A673 (cell line): ENCODE data around the gene GALNT7. TPM values are rescaled to one million over a fixed set of nuclear protein-coding genes. Genes with fewer than 3 reads are reported as not detected.

ENCODE experiments used
- BruUV-seq: library from RNA; stranded (reverse); fragments of 400-500 nt; replicated peaks from 2 replicates; lab custom pipeline; 2021; lab: Mats Ljungman, UMichigan
- CTCF ChIA-PET: fragments of 300-600 bp; sonication (Branson Sonifier 250); formaldehyde crosslinking; loops from one replicate; lab custom pipeline; 2022; ENCODE audit warnings: antibody characterized with exemption; lab: Charles Lee
- POLR2A ChIA-PET: fragments of 300-600 bp; sonication (Branson Sonifier 250); formaldehyde crosslinking; loops from one replicate; lab custom pipeline; 2022; ENCODE audit warnings: antibody characterized with exemption; ENCODE audit not compliant: low non-redundant PET; lab: Charles Lee
- DNase-seq: peaks from one replicate; pipeline ENCODE4 v3.0.0-alpha.2; 2015; ENCODE audit warnings: low spot score
- H3K27ac ChIP-seq: fragments of 200-600 bp; sonication (generic); 2 replicates; pipeline ENCODE4 v1.5.1; 2016; ENCODE audit warnings: mixed run types, low read depth, mild to moderate bottlenecking, mixed read lengths, antibody characterized with exemption, low read length; ENCODE audit not compliant: poor library complexity, severe bottlenecking
- H3K27me3 ChIP-seq: fragments of 200-600 bp; sonication (generic); replicated peaks from 2 replicates; pipeline ENCODE4 v1.6.1; 2017; ENCODE audit warnings: mixed run types, low read depth, mild to moderate bottlenecking, mixed read lengths, antibody characterized with exemption, low read length; ENCODE audit not compliant: insufficient read depth, poor library complexity
- H3K36me3 ChIP-seq: fragments of 200-600 bp; sonication (generic); 2 replicates; pipeline ENCODE4 v1.6.1; 2016; ENCODE audit warnings: mixed run types, mild to moderate bottlenecking, mixed read lengths, antibody characterized with exemption, low read length; ENCODE audit not compliant: insufficient read depth, poor library complexity, severe bottlenecking
- H3K4me1 ChIP-seq: fragments of 200-600 bp; sonication (generic); 2 replicates; pipeline ENCODE4 v1.6.1; 2017; ENCODE audit warnings: mixed run types, mild to moderate bottlenecking, mixed read lengths, antibody characterized with exemption, low read length; ENCODE audit not compliant: insufficient read depth, poor library complexity, severe bottlenecking
- H3K4me3 ChIP-seq: fragments of 200-600 bp; sonication (generic); 2 replicates; pipeline ENCODE4 v1.5.1; 2016; ENCODE audit warnings: low read depth, mixed run types, mild to moderate bottlenecking, mixed read lengths, low read length; ENCODE audit not compliant: poor library complexity, severe bottlenecking
- H3K9me3 ChIP-seq: fragments of 200-600 bp; sonication (generic); 2 replicates; pipeline ENCODE4 v1.6.1; 2016; ENCODE audit warnings: mixed run types, low read depth, mild to moderate bottlenecking, mixed read lengths, antibody characterized with exemption, low read length; ENCODE audit not compliant: poor library complexity, severe bottlenecking
- EZH2 ChIP-seq: fragments of 200-600 bp; sonication (generic); IDR thresholded peaks from 2 replicates; pipeline ENCODE4 v1.6.1; 2017; ENCODE audit warnings: borderline replicate concordance, low read depth, mild to moderate bottlenecking, mixed read lengths, antibody characterized with exemption, low read length; ENCODE audit not compliant: poor library complexity, severe bottlenecking
- intact Hi-C: fragments of 100-400 bp; cut with micrococcal nuclease; formaldehyde crosslinking; loops from one replicate; pipeline ENCODE4 v1.10.0; 2022; ENCODE audit not compliant: unreplicated experiment
- total RNA-seq: library from RNA; stranded (reverse); gene quantifications from 2 replicates; pipeline ENCODE4 v1.2.3, GENCODE V29; 2021
- TF ChIP-seq, protein P1 (sequence below): fragments of 300-800, 200-600 bp; sonication (generic); conservative IDR thresholded peaks from 2 replicates; pipeline ENCODE4 v1.5.1; 2017; ENCODE audit warnings: low read depth, mild to moderate bottlenecking, antibody characterized with exemption, low read length, moderate library complexity, mixed read lengths

Gene GALNT7
- total RNA-seq, 1 experiment from 2014 or later: 89.7 TPM

DNA sequence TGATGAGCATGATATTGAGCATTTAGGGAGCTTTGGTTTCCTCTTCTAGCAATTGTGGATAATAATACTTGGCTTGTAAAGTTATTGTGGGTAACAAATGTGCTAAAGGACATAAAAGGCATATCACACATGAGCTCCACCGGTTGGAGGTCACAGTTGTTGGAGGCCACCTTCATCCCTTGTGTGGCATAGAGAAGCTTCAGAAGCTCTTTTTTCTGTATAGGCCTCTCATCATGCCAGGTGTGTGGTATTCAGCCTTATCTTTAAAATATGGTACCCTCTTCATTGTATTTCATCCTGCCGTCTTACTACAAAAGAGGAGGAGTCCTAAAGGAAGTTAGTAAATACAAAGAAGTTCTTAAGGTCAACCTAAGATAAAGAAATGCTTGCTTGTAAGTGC is 99.1 kb downstream of the GALNT7 start:
- ChIA-PET CTCF (no interaction called here), POLR2A (no interaction called here)
- no peak for DNase-seq
- BruUV-seq: no TSS peak
- Histone ChIP-seq H3K4me1 (peaks cover 81% of the 10 kb centered on the region), H3K27me3 (no peaks in the 10 kb centered on the region), H3K4me3 (no peak overlapping the region), H3K36me3 (no peaks in the 10 kb centered on the region), H3K27ac (no peak overlapping the region), H3K9me3 (no peaks in the 10 kb centered on the region)
- intact Hi-C loops: no loop called here
- TF ChIP-seq, protein P1, sequence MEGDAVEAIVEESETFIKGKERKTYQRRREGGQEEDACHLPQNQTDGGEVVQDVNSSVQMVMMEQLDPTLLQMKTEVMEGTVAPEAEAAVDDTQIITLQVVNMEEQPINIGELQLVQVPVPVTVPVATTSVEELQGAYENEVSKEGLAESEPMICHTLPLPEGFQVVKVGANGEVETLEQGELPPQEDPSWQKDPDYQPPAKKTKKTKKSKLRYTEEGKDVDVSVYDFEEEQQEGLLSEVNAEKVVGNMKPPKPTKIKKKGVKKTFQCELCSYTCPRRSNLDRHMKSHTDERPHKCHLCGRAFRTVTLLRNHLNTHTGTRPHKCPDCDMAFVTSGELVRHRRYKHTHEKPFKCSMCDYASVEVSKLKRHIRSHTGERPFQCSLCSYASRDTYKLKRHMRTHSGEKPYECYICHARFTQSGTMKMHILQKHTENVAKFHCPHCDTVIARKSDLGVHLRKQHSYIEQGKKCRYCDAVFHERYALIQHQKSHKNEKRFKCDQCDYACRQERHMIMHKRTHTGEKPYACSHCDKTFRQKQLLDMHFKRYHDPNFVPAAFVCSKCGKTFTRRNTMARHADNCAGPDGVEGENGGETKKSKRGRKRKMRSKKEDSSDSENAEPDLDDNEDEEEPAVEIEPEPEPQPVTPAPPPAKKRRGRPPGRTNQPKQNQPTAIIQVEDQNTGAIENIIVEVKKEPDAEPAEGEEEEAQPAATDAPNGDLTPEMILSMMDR: no peak
- no peak for TF ChIP-seq EZH2

DNA sequence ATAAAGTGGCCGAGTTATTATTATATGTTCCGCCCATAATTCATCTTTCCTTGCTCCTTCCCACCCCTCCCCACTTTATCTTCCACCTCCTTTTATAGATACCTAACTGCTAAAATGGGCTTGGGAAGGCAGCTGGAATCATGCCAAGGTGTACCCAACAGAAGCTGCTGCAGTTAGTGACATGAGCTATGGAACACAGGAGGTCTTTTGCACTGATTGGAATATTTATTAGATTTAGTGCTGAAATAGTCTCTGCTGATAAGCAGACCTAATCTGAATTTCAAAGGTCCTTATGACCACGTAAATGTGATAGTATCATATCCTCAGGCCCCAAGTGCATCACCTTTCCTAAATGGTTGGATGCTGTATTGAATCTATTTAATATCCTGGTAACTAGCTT is 100.7 kb downstream of the GALNT7 start:
- ChIA-PET POLR2A (no interaction called here), CTCF (no interaction called here)
- H3K27ac ChIP-seq: no peak overlapping the region
- DNase-seq: no peak
- TF ChIP-seq EZH2: no peak
- TF ChIP-seq, protein P1: no peak
- no peak overlapping the region for H3K4me3 ChIP-seq
- H3K4me1 ChIP-seq: peaks cover 76% of the 10 kb centered on the region
- peaks cover 5% of the 10 kb centered on the region for H3K9me3 ChIP-seq
- BruUV-seq: no TSS peak
- intact Hi-C loops: no loop called here
- H3K36me3 ChIP-seq: no peaks in the 10 kb centered on the region
- no peaks in the 10 kb centered on the region for H3K27me3 ChIP-seq

DNA sequence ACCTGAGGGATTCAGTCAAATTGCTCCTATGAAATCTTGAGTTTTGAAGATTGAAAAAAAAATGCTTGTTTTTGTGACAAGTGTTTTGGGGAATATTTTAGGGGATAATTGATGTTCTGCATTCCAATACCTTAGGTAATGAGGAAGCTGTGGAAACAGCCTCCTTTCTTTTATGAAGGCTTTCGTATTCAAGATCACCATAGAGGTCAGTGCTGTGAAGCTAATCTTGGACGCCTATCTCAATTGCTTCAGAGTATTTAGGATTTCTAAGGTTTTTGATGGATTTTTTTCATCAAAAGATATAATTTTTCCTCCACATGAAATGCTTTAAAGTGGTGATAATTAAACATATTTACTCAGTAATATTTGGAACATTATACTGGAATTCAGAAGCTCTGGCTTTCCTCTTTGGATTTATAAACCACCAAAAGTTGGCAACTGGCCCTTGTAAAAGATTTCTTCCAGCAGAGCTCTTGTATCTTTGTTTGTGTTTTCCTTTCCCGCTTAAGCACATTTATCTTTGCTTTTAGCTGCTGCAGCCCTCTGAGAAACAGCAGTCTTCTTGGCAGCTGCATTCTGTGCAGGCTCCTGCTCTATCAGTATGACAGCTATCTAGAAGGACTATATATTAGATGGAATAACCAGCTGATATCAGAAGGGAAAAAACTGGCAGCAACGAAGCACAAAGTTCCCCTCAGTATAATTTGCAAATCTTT is 101.9 kb downstream of the GALNT7 start:
- TF ChIP-seq, protein P1: no peak
- no peak for TF ChIP-seq EZH2
- Histone ChIP-seq H3K27ac (peak overlapping the region; percentile 70), H3K4me3 (no peak overlapping the region), H3K36me3 (peaks cover 7% of the 10 kb centered on the region), H3K27me3 (no peaks in the 10 kb centered on the region), H3K9me3 (peaks cover 14% of the 10 kb centered on the region), H3K4me1 (peaks cover 64% of the 10 kb centered on the region)
- no TSS peak for BruUV-seq
- DNase-seq: peak; percentile 51
- POLR2A ChIA-PET: no interaction called here
- intact Hi-C loops: no loop called here
- CTCF ChIA-PET: interaction anchor here (0.6 kb wide), 1 partner anchor 146 kb away, joined by 4 read pairs; no protein-coding TSS in a partner anchor
